ACHN (cell line): ENCODE results near the gene BACH2.

Source experiments
- DNase-seq: peaks from one replicate; pipeline ENCODE4 v3.0.0-alpha.2; 2015
- in situ Hi-C: cut with HindIII; loops from 2 replicates; pipeline ENCODE4 v1.10.0; 2017; ENCODE audit warnings: low sequenced_read_pairs, low pct_ligation_motif_present, low pct_unique_long_range_greater_than_20kb

The BACH2 gene

DNA sequence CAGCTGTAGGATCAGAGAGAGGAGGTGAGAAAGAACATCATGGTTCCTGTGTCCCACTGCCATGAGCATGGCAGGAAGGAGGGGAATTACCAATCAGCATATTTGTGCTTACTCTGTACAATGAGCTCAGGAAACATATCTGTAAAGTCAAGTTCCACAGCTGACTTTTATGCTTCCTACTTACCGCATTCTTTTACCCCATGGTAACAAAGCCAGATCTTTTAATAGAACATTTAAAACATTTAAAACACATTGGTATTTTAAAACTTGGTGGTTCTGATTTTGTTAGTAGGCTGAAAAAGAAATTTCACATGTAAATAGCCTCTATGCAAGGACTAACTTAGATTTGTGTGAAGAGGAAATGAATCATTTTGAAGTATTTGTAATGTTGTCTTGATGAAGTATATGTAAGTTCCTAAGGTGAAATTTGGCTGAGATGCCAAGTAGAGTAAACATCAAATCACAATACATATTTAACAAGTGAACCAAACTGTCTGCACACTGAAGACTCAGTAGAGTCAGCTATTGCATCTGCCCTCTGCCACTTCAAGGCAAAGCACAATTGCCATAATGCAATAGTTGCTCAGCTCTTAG lies 287.6 kb downstream of the BACH2 start:
- in situ Hi-C loops = no loop called here
- DNase-seq = no peak

DNA sequence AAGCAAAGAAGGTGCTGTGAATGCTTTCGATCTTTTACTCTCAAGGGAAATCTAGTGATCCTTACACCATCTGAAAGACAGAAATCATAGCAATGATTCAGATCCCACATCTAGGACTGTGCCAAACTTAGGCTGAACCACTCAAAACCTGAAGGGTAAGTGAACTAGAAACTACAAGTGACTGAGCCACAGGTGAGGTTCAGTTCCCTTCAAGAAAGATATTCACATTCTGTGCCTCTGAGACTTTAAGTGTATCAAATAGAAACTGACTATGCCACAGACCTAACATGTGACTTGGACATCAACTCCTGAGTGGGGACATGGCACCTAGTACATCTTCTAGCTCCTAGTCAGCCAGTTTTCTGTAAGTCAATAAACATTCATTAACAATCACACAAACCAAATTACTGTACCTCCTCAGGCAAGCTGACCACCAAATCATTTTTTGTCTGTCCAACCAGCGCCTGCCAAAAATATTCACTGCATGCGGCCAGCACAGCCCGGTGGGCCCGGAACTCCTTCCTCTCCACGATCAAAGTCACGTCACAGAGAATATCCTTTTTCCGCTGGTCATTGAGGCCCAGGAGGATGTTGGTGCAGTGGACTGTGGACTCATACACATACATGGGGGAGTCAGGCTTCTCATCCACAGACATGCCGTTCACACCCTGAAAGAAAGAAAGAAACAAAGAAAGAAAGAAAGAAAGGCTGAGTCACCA lies 288.3 kb downstream of the BACH2 start:
- DNase-seq = no peak
- in situ Hi-C loops = no loop called here

DNA sequence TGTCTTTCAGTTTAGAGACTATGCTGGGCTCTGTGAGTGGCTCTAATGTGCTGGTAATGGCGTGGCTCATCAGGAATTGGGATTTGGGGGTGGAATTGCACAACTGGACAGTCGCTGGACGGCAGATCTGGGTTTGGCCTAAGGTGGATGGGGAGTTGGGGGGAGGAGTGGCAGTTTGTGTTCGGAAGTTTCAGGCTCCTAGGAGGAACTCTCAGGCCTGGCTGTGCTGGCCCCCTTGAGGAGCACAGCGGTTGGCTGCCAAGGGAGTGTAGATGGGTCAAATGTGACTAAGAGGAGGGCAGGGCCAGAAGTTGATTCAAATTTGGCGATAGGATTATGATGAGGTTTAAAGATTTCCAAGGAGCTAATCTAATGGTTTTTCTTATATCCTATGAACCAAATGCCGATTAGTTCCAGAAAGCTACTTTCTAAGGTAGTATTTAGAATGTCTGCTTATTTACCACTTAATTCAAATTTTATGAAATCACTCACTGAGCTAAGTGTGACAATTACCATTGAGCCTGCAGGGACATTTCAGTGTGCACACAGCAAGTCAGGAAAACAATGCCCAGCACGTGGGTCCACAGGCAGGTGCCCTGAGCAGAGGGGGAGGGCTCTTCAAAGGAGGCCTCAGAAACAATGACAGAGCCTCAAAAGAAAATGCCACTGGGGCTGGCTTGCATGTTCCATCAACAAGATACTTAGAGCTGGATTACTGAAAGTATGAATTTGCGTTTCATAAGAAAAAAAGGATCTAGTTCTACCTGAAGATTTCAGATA lies 291.4 kb downstream of the BACH2 start:
- in situ Hi-C loops = no loop called here
- no peak for DNase-seq

DNA sequence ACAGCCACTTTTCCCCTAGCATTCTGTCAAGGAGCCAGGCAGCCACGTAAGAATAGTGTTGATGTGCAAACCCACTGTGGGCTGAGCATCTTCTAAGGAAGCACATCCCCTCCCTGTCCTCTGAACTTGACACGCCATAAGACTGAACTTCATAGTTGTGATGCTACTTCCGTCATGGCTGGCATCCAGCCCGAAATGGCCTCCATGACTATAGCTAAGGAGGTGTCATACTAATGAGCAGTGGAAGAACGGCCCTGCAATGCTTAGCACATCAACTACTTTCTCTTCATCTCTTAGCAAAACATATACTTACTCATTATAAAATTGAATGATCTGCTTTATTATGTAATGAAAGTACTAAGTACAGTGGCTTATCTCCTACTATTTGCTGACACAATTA lies 292.1 kb downstream of the BACH2 start:
- DNase-seq = no peak
- in situ Hi-C loops = no loop called here

DNA sequence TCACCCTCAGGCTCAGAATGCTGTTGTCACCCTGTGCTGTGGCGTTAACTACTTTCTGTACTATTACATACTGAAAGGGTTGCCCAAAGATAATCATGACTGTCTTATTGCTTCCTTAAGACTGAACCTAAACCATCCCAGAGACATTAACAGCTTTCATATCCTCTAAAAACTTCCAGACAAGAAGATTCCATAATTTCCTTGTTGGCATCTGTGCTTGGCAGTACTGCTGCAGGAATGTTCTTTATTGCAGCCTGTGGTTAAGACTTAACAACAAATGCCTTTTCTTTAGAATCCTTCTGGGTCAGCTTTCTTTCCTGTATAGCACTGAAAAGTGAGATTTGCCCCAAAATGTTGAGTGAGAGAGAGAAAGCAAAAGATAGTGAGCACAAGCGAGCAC lies 292.7 kb downstream of the BACH2 start:
- in situ Hi-C loops = no loop called here
- DNase-seq = no peak

DNA sequence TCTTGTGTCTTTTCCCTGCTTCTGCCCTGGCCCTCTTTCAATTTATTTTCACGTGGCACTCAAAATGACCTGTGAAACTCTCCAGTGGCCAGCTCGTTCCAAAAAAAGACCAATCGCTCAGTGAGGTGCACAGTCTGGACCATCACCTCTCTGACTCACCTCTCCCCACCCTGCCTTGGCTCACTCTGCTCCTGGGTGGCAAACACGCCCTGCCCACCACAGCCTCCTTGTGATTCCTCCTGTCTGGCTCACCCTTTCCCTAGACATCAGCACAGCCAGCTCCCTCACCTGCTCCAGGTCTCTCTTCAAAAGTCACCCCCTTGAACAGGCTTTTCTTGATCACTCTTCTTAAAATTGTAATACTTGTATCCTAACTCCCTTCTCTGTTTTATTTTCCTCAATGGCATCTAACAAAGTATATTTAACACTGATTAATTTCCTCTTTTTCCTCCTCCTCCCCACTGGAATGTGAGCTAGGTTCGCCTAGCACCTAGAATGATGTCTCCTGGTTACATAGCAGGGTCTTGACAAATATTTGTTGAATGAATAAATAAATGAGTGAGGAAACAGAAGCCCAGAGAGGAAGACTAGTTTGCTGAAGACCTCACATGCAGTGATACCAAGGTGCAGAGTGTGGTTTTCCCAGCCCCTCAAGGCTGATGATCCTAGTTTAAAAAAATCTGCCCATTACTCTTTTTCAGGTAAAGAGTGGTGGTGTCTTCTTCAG lies 293.4 kb downstream of the BACH2 start:
- no peak for DNase-seq
- in situ Hi-C loops = no loop called here

DNA sequence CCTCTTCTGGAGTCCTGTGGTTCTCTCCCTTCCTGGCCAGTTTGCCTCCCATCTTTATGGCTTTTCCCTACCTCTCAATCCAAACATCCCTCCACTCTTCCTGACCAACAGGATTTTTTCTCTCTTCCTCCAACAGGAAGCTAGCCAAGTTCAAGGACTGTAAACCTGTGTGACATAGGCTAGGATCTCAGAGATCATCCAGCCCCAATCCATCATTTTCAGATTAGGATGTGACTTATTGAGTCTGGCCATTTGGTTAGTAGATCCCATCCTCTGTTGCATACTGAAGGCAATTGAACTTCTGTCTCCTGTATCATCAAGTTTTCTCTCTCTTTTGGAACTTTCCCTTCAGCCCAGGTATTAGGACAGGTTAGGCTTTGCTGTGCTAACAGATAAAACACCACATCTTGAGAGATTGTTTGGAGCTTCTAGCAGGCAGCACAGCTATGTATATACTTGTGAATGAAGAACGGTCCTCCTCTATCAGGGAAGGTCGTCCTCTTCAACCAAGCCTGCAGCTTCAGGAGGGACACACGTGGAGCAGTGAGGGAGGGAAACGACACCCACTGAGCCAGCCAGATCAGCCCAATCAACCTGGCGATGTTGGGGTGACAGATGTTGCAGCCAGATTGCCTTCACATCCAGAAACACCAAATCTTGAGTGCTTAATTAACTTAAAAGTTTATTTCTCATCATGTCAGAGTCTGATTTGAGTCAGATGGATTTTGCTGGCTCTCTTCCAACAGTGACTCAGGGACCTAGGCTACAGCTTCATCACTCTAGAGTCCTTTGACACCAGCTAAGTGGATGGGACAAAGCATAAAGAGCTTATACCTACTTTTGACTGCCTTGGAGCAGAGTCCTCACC lies 295.5 kb downstream of the BACH2 start:
- DNase-seq = no peak

DNA sequence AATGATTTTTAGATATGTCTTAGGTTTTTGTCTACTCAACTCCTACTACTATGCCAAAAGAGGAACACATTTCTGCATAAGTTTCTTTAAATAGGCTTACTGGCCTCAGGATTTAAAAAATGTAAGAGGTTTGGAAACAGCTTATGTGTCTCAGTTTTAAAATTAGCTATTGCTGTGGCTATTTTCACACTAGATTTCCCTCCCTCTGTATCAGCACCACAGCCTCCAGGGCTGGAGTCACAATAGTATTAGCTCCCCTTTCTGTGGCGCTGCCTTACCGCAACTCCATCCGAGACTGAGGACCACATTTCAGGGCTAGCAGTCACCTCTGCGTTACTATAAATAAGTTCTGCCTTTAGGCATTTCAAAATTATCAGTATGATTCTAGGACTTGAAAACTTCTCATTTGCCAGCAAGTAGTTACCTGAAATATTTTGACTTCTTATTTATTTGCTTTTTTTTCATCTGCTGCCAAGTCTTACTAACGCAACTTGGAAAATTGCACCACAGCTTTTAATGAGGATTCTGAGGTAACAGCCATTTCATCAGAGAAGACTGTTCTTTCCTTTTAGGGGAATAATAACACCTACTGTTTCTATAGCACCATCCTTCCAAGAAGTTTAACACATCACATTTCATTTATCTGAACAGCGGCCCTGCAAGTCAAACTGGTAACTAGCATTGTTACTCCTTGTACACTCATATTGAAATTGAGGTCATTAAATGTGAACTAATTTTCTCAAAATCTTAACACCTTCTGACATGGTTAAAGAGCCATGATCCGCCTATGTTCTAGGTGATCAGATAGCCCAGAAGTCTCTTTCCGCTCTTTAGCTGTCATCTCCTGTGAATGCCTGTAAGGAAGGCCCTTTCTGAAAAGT lies 296.5 kb downstream of the BACH2 start:
- in situ Hi-C loops = no loop called here
- DNase-seq = no peak

More for the DNA sequence above, 295.5 kb downstream of the BACH2 start:
- in situ Hi-C loops = no loop called here

DNA sequence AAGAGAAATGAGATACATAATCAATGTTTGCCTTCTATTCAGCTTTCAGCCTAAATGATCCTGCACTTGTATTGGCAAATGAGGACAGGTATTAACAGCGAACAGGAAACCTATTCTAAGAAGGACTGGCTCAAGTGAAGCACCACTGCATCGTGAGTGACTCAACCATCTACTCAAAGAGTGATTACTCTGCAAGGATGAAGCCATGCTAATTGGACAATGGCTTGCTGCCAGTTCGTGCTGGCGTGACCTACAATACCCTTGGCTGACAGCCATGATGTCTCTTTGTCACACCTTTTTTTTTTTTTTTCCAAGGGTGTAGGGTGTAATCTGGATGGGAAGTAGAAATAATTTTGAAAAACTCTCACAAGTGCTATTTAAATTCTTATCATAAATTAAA lies 297.5 kb downstream of the BACH2 start:
- in situ Hi-C loops = no loop called here
- DNase-seq = no peak

DNA sequence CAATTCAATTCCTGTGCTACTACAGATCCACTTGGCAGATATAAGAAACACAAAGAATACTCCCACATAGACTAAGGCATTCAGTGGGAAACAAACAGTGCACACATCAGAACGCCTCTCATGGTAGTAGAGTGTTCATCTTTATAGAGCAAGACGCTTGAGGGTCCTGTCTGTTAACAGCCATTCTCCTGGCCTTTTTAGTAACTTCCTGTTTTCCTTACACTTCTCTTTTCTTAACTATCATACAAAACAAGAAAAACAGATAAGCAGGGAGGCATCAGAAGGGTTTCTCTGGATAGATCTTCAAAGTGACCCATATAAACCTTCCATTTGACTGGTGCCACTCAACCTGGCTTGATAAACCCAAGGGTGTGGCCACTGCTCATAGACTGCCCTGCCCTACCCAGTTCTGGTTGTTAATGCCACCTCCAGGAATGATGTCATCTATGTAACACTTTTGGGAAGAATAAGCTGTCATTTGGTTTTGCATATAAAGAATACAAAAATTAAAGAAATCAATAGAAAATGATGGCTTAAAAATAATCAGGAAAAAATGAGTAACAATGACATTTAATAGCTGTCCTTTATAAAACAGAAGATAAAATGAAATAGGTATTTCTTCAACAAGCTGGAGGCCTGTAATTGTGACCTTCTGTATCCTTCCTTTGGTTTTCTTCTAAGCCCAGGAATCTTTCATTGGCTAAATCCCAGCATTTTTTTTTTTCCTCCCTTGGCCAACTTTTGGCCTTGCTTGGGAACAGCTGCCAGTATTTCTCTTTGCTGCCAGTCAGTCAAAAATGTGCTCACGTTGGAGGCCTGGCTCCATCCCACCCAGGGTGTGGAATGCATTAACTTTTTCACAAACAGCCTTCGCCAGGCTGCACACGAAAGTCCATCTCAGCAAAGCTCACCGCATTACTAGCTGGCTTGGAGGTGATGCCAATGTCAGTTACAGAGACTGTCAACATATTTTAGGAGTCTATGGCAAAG lies 298.9 kb downstream of the BACH2 start:
- in situ Hi-C loops = no loop called here
- DNase-seq = no peak

DNA sequence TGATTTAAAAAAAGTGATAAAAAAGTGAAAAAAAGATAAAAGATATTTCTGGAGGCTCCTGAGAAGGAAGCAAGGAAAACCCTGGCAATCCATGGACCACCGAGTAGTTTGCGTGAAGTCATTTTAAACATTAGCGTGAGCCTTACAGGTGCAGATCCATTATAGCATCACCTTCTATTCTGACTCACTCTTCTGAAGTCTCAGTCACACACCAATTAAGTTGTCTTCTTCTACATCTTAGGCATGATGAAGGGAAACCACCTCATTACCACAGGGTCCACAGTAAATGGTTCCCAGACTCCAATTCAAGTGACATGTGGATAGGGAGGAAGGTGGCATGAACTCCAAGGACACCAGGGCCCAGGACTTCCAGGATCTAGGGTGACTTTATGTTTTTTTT lies 303.2 kb downstream of the BACH2 start:
- in situ Hi-C loops = no loop called here
- no peak for DNase-seq

DNA sequence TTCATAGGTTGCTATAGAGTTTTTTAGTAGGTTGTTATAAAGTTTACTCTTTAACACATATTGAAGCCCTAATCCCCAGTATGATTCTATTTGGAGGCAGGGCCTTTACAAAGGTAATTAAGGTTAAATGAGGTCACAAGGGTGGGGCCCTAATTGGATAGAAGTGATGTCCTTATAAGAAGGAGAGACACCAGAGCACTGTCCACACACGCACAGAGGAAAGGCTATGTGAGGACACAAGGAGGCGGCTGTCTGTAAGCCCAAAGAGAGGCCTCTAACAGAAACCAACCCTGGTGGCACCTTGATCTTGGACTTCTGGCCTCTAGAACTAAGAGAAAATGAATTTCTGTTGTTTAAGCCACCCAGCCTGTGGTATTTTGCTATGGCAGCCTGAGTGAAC lies 303.8 kb downstream of the BACH2 start:
- no peak for DNase-seq
- in situ Hi-C loops = no loop called here

DNA sequence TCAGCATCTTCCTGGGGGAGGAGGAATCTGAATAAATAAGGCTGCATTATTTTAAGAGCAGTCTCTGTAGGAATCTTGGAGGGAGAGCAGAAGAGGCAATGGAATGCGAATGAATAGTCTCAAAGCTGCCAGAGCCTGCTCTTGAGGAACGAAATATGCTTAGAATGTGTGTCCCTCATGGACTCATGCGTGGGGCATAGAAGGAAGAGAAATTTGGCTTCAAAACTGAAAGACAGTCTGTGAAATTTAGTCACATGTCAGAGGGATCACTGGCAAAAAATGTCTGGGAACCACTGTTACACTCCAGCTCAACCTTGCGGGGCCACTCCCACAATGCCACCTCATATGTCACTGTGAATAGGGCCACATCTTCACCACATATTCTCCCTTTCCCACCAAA lies 306.9 kb downstream of the BACH2 start:
- in situ Hi-C loops = no loop called here

DNA sequence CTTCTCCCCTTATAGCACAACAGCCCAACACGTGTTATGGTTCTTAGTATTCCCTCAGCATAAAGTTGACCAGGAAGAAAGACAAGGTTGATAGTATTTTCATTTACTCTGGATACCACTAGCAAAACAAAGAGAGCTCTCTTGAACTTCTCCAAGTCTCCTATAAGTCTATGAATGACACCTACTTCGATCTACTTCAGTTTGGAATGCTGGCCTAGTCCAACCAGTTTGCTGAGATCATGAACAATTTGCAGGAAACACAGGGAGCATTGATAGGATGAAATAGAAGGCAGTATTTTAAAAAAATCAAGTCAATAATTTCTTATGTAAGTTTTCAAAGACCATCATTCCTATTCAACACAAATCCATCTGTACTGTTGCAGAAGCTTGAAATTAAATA lies 308.8 kb downstream of the BACH2 start:
- in situ Hi-C loops = no loop called here
- no peak for DNase-seq

More for the DNA sequence above, 306.9 kb downstream of the BACH2 start:
- no peak for DNase-seq

DNA sequence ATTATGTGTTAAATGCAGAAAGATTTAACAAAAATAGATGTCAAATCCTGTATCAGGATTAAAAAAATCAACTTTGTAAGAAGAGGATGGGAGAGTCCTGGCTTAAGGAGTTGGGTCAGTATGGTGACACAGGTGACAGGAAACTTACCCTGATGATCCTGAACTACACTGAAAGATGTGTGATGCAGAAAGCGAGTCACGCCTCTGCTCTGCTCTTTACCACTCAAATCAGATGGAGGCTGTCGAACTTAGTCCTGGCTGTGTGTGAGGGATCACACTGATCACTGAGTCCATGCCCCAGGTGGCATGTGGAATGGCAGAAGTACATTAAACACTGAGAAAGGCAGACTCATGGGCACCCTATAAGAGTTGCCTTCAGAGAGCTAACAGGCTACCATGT lies 309.5 kb downstream of the BACH2 start:
- no peak for DNase-seq
- in situ Hi-C loops = no loop called here

DNA sequence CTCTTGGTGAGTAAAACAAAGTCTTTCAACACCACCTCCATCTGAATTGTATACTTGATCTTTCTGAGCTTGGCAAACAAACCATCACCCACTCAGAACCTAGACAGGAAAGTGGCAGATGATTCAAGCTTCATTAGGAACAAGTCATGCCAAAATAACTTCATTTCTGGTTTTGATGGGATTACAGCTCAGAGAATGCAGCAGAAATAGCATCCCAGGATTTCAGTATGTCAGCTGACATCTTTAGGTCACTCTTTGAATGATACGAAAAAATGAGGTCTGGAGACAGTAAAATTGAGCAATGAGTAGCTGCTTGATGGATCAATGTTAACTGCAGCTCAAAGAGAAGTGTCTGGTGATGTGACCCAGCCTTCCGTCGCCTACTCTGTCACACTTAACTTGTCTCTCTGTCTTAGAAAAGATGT lies 310.0 kb downstream of the BACH2 start:
- in situ Hi-C loops = no loop called here
- DNase-seq = no peak
